GM19099 (cell line): ENCODE data around the gene LRIT1.

Experiments
- POLR2A ChIP-seq: IDR thresholded peaks from 3 replicates; pipeline ENCODE4 v1.6.1; 2011; ENCODE audit warnings: low read depth; ENCODE audit not compliant: insufficient read length; ENCODE audit errors: extremely low read depth

Gene LRIT1

GRCh38 chr10:84261236-84261915, 20.0 kb upstream of the LRIT1 start:
- TF ChIP-seq POLR2A = no peak

GRCh38 chr10:84258034-84258695, 16.8 kb upstream of the LRIT1 start:
- no peak for TF ChIP-seq POLR2A

GRCh38 chr10:84257343-84258020, 16.1 kb upstream of the LRIT1 start:
- TF ChIP-seq POLR2A = no peak

- no peak for TF ChIP-seq POLR2A
Measured at GRCh38 chr10:84256510-84257342, 15.4 kb upstream of the LRIT1 start.

- TF ChIP-seq POLR2A = no peak
Measured at GRCh38 chr10:84254552-84255478, 13.5 kb upstream of the LRIT1 start.

GRCh38 chr10:84248794-84249193, 7.4 kb upstream of the LRIT1 start:
- no peak for TF ChIP-seq POLR2A

- no peak for TF ChIP-seq POLR2A
Measured at GRCh38 chr10:84247496-84247895, 6.2 kb upstream of the LRIT1 start.

GRCh38 chr10:84244651-84245270, 3.4 kb upstream of the LRIT1 start, which contains the start of gene RGR:
Gene RGR (plus strand): TSS chr10:84245053. CDS start chr10:84245091, 38 bp downstream.
- TF ChIP-seq POLR2A = no peak

- no peak for TF ChIP-seq POLR2A
Measured at GRCh38 chr10:84243759-84244158, 2.4 kb upstream of the LRIT1 start.

- no peak for TF ChIP-seq POLR2A
Measured at GRCh38 chr10:84238909-84239308, 2.4 kb downstream of the LRIT1 start.

- no peak for TF ChIP-seq POLR2A
Measured at GRCh38 chr10:84237199-84238051, 3.9 kb downstream of the LRIT1 start.

GRCh38 chr10:84236807-84237198, 4.5 kb downstream of the LRIT1 start:
- TF ChIP-seq POLR2A = no peak

- no peak for TF ChIP-seq POLR2A
Measured at GRCh38 chr10:84235096-84235495, 6.2 kb downstream of the LRIT1 start.

GRCh38 chr10:84234479-84234878, 6.9 kb downstream of the LRIT1 start:
- no peak for TF ChIP-seq POLR2A
